MG63 (cell line): ENCODE results near the gene WIPF1. TPM values are rescaled to one million over a fixed set of nuclear protein-coding genes. Genes with fewer than 3 reads are reported as not detected.
"Not testable (repeated sequence)": the region's sequence is repeated elsewhere in the genome, so short reads cannot be mapped to it uniquely, and the experiment has no call there.

ENCODE experiments used
- DNase-seq: peaks from one replicate; pipeline ENCODE4 v3.0.0-alpha.2; 2020
- H3K27me3 ChIP-seq: fragments of 250-450 bp; sonication (Bioruptor Pico); 2 replicates; pipeline ENCODE4 v1.5.1; 2020; ENCODE audit warnings: mild to moderate bottlenecking, moderate library complexity
- H3K36me3 ChIP-seq: fragments of 250-450 bp; sonication (Bioruptor Pico); 2 replicates; pipeline ENCODE4 v1.5.1; 2020; ENCODE audit warnings: mild to moderate bottlenecking, moderate library complexity
- H3K4me3 ChIP-seq: fragments of 250-450 bp; sonication (Bioruptor Pico); 2 replicates; pipeline ENCODE4 v1.5.1; 2020; ENCODE audit warnings: mild to moderate bottlenecking, moderate library complexity
- H3K9me3 ChIP-seq: fragments of 250-450 bp; sonication (Bioruptor Pico); 2 replicates; pipeline ENCODE4 v1.5.1; 2020; ENCODE audit warnings: mild to moderate bottlenecking, moderate library complexity
- total RNA-seq: library from RNA; depleted of rRNA; stranded (reverse); fragments of >200 nt; shearing (Covaris generic); gene quantifications from 2 replicates; pipeline ENCODE4 v1.2.3, GENCODE V29; 2014; ENCODE audit warnings: low replicate concordance

The WIPF1 gene
- total RNA-seq, 1 experiment from 2014 or later = 4.3 TPM

DNA sequence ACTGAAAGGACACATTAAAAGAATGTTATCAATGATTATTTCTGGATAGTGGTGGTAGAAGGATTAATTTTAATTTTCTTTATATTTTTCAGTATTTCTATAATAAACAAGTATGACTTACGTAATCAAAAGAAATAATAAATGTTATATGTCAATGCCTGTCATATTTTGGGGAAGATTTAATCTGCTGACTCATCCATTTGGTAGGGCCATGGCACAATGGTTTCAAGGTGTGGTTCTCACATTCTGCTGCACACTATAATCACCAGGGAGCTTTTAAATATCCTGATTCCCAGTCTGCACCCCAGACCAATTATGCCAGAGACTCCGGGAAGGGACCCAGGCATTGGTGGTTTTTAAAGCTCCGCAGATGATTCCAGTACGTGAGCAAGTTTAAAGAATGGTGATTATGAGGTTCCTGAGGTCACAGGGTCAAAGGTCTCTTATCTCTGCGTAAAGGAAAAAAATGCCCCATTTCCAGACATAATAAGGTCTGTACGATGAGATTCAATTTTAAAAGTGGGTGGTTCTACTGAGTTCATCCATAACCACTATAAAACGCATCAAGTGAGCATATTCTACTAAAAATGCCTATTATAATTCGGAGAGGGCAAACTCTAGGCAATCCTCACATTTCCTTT is 27.2 kb downstream of the WIPF1 start:
- Histone ChIP-seq H3K27me3 (no peaks in the 10 kb centered on the region), H3K4me3 (no peak overlapping the region), H3K9me3 (no peaks in the 10 kb centered on the region), H3K36me3 (peaks cover 17% of the 10 kb centered on the region)
- DNase-seq = no peak

DNA sequence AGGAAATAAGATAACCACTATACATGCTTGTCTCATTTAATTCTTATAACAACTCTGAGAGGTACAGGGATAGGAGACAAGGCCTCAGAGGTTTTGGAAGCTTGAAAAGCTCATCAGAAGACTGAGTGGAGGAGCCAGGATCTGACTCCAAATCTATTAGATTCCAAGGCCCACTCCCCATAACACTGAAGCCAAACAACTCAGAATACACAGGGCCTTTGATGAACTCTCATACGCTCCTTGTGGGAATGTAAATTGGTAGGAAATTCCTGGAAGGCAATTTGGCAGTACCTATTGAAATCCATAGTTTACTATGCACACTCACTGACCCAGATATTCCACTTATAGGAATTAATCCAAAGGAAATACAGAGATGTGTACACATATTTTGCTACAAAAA is 27.9 kb downstream of the WIPF1 start:
- no peaks in the 10 kb centered on the region for H3K9me3 ChIP-seq
- peaks cover 19% of the 10 kb centered on the region for H3K36me3 ChIP-seq
- H3K4me3 ChIP-seq = no peak overlapping the region
- no peaks in the 10 kb centered on the region for H3K27me3 ChIP-seq
- no peak for DNase-seq

DNA sequence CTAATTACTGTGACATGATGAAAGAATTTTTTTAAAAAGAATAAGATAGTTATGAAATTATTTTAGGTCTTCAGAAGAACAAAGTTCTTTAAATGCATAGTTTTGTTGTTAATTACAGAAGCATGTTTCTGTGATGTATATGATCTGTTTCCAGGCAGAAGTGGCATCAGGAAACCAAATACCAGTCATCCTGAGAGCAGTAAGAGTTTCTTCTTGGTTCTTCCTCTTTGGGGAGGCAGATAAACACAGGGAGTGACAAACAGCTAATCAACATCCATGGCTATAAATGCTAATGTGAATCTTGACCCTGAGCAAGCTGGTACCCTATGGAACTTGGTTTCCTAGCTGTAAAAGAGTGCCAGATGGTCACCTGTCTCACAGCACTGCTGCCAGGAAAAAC is 29.2 kb downstream of the WIPF1 start:
- DNase-seq = no peak
- Histone ChIP-seq H3K27me3 (no peaks in the 10 kb centered on the region), H3K4me3 (no peak overlapping the region), H3K9me3 (no peaks in the 10 kb centered on the region), H3K36me3 (peaks cover 19% of the 10 kb centered on the region)

DNA sequence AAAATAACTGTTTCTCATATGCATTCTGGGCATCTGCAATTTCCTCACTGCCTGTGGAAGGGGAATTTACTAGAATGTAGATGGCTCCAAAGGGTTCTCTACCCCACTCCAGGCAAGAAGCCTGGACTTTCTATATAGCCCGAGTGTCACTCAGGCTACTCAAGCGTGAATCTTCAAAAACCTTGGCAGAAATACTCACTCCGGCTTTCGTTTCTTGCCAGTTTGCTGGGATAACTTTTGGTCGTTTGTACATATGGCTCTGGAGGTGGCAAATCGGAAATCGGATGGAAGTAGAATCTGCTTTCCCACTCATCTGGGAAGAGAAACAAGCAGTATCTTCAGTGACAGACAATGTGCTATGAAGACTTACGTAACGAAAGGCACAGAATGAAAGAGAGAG is 30.7 kb downstream of the WIPF1 start:
- peaks cover 21% of the 10 kb centered on the region for H3K36me3 ChIP-seq
- H3K9me3 ChIP-seq = no peaks in the 10 kb centered on the region
- no peak for DNase-seq
- H3K4me3 ChIP-seq = no peak overlapping the region
- H3K27me3 ChIP-seq = no peaks in the 10 kb centered on the region

DNA sequence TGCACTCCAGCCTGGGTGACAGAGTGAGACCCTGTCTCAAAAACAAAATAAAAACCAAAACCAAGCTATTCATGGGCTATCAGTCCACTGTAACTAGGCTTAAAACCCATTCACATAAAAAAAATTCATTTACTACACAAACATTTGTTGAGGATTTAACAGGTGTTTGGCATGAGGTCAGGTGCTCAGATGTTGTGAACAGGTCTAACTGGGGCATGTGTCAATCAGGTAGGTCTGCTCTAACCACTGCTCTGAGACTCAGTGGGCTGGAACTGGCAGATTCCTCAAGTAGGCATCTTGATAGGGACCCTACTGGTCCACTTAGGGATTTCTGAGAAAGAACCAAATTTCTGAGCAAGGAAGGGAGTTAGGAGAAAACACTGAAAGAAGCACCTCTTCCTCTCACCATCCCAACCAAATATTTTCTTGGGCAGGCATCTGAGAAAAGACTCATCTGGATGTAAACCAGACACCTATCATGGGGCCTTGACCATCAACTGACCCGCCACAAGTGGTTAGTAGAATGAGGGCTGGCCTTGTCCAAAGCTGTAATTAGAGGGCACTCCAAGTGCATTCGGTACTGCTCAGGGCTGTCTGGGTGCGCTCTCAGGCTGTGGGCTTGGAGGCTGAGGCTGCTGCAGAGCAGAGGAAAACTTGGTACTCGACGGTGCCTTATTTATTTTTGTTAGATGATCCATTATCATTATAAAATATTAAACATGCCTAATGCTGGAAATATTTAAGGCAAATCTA is 33.9 kb downstream of the WIPF1 start:
- H3K27me3 ChIP-seq = no peaks in the 10 kb centered on the region
- no peaks in the 10 kb centered on the region for H3K9me3 ChIP-seq
- H3K4me3 ChIP-seq = no peak overlapping the region
- H3K36me3 ChIP-seq = peaks cover 15% of the 10 kb centered on the region
- DNase-seq = no peak

DNA sequence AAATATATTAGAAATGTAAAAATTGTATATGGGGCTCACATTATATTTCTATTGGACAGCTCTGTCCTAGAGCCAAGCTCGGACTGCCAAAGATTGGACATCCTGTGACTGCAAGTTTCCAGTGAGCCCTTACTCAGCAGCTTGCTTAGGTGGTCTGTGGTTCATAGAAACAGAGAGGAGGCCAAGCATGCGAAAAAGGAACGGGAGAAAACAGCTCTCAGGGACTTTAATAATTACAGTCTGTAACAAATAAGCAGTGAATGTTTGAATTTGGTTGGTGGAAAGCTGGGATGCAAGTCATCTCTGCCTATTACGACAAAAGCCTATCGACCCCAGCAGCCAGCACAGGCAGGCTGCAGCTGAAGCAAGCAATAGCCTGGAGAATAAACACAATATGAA is 35.6 kb downstream of the WIPF1 start:
- Histone ChIP-seq H3K27me3 (no peaks in the 10 kb centered on the region), H3K36me3 (peaks cover 9% of the 10 kb centered on the region), H3K4me3 (no peak overlapping the region), H3K9me3 (no peaks in the 10 kb centered on the region)
- no peak for DNase-seq

DNA sequence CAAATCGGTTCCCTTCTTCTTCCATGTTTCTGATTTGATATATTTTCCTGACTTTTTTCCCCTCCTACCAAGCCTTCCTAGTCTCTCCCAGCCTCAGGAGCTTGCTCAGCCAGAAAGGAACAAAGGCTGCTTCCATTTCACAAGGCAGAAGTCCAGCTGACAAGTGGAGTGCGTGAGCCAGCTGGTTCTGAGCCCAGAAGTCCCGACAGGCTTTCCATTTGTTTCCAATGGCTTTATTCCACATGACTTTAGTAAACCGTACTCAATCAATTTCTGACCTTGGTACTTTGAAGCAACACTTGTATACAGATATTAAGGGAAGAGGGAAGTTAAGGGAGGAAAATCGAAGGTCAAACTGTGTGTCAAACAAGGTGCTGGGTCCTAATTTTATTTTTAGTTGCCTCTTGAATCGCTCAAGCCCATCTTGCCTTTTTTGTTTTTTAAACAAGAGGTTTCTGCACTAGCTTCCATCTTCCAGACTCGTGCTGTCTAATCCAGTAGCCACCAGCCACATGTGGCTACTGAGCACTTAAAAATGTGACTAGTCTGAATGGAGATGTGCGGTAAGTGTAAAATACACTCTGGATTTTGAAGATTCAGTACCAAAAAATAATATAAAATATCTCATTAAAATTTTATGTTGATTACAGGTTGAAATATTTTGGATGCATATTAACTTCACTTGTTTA is 36.2 kb downstream of the WIPF1 start:
- Histone ChIP-seq H3K9me3 (no peaks in the 10 kb centered on the region), H3K27me3 (no peaks in the 10 kb centered on the region), H3K4me3 (no peak overlapping the region), H3K36me3 (peaks cover 7% of the 10 kb centered on the region)
- peak; percentile 79 for DNase-seq

DNA sequence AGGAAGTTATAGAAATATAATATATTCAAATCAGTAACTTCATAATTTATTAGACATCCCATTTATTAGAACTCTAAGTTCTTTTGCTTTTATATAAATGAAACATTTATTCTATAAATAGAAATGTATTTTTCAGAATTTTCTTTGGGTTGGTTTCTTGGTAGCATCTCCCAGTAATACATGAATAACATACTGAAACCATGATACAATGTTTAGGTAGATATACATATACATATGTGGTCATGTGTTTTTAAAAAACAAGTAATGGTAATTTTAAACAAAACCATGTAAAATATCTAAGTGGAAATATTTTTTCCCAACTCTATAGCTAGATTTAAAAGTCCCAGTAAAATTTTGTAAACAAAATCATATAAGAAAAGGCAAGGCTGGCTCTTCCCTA is 36.9 kb downstream of the WIPF1 start:
- Histone ChIP-seq H3K36me3 (peaks cover 6% of the 10 kb centered on the region; the same call in 1 of the 2 replicates), H3K27me3 (no peaks in the 10 kb centered on the region), H3K9me3 (no peaks in the 10 kb centered on the region), H3K4me3 (no peak overlapping the region)
- DNase-seq = no peak

DNA sequence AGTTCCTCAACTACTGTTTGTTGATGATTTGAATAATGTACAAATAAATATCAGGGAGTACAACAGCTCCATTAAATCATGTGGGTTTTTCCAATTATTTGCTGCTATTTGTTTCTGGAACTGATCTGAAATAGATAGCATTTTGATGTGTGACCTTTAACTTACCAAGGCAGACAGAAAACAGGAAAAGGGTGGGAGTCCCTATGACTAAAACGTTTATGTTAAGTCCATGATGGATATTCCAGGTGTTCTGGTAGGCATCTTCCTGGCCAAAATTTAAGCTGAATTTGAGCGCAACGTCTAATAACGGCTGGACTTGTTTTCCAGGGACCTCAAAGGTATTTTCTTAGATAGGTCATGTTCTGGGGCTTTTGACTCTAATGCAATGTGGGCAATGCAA is 41.6 kb downstream of the WIPF1 start:
- Histone ChIP-seq H3K36me3 (no peaks in the 10 kb centered on the region), H3K27me3 (no peaks in the 10 kb centered on the region), H3K9me3 (no peaks in the 10 kb centered on the region), H3K4me3 (no peak overlapping the region)
- DNase-seq = no peak

DNA sequence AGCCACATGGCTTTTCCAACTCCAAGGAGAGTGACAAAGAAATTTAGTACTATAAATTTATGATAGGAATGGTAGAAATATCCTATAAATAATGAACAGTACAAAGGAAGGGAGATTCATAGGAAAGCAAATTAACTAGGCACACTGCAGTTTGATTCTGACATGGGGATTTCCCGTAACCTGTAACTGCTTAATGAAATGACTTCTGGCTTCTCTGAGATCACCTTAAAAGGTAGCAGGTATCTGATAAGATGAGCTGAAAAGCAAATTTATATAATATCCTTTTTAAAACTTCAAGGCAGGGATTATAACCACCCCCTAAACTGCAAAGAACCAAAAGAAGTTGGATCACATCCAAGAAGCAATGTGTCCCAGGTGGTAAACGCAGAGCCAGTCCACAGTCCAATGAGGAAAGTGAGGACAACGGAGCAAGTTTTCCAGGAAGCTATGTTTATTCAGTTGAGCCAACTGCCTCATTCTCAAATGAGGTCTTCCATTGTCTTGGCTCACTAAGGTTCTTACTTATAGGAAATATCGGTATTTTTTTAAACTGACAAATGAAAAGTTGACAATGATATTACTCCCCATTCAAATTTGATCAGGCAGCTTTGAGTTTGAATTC is 43.0 kb downstream of the WIPF1 start:
- Histone ChIP-seq H3K4me3 (no peak overlapping the region), H3K9me3 (no peaks in the 10 kb centered on the region), H3K27me3 (no peaks in the 10 kb centered on the region), H3K36me3 (no peaks in the 10 kb centered on the region)
- no peak for DNase-seq

DNA sequence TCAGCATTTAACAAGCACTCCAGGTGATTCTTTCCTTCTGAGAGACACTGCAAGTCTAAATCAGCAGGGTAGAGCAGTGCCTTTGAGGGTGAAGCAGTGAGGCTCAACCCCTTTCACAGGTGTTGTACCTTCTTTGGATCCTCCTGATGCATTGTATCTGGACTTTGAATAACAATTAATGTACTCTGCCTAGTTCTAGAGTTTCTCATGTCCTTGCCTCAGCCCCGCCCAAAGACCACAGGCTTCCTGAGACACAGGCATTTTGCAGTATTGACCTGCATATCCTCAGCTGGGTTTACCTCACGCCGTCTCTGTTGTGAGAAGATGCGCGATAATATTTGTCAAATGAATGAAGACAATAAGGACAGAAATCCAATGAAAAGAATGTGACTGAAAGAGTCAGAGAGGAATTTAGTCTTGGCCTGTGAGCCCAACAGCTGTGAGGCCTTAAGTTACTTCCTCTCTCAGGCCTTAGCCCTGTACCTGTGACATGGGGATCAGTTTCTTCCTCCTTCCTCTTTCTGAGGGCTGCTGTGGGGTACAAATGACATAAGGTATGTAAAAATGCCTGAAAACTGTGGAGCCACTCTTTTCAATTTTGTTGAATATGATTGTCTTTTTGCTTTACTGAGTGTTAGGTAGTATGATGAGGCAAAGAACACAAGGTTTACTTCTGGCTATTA is 43.7 kb downstream of the WIPF1 start:
- Histone ChIP-seq H3K4me3 (no peak overlapping the region), H3K27me3 (no peaks in the 10 kb centered on the region), H3K9me3 (no peaks in the 10 kb centered on the region), H3K36me3 (no peaks in the 10 kb centered on the region)
- DNase-seq = no peak

DNA sequence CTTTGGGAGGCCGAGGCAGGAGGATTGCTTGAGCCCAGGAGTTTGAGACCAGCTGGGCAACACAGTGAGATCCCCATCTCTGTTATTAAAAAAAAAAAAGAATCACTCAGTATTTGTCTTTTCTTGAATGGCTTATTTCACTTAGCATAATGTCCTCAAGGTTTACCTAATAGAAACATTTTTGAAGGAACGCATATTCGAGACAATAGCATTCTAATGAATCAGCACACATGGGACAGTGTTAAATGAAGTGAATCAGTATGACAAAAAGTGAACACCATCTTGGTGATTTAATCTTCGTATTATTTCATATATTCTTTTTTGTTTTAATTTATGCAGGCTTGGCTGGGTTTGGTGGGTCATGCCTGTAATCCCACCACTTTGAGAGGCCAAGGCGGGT is 44.7 kb downstream of the WIPF1 start:
- H3K36me3 ChIP-seq = no peaks in the 10 kb centered on the region
- H3K4me3 ChIP-seq = no peak overlapping the region
- no peak for DNase-seq
- H3K9me3 ChIP-seq = no peaks in the 10 kb centered on the region
- H3K27me3 ChIP-seq = no peaks in the 10 kb centered on the region

DNA sequence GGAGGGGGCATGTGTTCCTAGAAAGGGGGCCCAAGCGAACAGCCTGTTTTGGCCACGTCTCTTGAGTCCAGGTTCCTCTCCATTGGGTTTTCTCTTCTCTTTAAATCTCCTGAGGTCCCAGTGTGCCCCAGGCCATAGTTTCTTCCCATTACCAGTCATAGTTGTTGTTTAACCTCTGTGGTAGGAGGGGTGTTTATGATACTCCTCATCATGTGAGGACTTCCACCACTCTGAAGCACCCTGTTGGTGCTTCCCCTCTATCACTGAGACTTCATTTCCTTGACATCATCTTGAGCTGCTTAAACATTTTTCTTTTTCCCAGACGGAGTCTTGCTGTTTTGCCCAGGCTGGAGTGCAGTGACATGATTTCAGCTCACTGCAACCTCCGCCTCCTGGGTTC is 45.9 kb downstream of the WIPF1 start:
- Histone ChIP-seq H3K9me3 (no peaks in the 10 kb centered on the region), H3K36me3 (no peaks in the 10 kb centered on the region), H3K4me3 (no peak overlapping the region), H3K27me3 (no peaks in the 10 kb centered on the region)
- no peak for DNase-seq

DNA sequence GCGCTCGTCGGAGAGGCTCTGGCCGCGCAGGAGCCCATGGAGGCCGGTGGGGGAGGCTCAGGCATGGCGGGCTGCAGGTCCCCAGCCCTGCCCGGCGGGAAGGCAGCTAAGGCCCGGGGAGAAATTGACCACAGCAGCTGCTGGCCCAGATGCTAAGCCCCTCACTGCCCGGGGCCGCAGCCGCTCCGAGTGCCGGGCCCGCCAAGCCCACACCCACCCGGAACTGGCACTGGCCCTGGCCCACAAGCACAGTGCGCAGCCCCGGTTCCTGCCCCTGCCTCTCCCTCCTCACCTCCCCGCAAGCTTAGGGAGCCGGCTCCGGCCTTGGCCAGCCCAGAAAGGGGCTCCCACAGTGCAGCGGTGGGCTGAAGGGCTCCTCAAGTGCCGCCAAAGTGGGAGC is 49.0 kb downstream of the WIPF1 start:
- not testable (repeated sequence) for H3K4me3 ChIP-seq, DNase-seq, H3K36me3 ChIP-seq, H3K27me3 ChIP-seq, H3K9me3 ChIP-seq

DNA sequence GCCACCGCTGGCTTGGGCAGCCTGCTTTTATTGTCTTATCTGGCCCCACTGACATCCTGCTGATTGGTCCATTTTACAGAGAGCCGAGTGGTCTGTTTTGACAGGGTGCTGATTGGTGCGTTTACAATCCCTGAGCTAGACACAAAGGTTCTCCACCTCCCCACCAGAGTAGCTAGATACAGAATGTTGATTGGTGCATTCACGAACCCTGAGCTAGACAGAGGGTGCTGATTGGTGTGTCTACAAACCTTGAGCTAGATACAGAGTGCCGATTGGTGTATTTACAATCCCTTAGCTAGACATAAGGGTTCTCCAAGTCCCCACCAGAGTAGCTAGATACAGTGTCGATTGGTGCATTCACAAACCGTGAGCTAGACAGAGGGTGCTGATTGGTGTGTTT is 49.6 kb downstream of the WIPF1 start:
- not testable (repeated sequence) for H3K4me3 ChIP-seq, DNase-seq, H3K9me3 ChIP-seq, H3K36me3 ChIP-seq, H3K27me3 ChIP-seq

DNA sequence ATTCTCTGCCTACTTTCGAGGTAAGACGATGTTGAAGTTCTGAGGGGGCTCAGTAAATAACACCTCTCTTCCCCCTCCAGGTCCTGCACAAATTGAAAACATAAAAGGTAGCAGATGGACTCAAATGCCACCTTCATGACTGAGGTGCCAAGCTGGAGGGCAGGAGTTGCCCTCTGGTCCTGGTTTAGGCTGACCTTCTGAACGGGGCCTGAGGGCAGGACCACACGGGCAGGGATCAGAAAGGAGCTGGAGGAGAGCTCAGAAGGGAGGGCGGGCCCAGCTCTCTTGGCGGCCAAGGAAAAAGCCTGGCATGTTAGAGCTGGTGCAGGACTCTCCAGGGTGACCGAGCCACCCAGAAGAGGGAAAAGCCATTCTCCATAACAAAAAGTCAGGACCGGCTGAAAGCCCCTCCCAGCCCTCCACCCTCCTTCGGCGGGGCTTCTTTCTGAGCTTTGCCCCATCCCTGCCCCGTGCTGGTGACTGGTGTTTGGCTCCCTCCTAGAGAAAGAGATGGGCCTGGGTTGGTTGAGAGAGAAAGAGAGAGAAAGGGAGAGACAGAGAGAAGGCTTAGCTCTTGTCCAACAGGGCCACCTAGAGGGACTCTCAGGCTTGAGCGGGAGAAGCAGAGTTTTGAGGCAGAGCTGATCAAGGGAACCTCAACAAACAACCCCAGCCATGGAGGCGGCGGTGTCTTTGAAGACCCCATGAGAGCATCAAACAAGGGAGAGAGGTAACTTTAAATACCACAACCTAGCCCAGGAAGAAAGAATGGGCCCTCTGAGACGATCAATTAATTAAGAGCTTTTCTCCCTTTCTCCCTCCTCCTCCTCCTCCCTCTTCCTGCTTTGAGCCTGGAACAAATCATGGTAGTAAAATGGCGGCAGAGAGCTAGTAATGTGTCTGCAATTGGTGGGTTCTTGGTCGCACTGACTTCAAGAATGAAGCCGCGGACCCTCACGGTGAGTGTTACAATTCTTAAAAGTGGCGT is 50.8 kb downstream of the WIPF1 start:
- DNase-seq = peak; percentile 54
- no peaks in the 10 kb centered on the region for H3K36me3 ChIP-seq
- H3K27me3 ChIP-seq = 0 out of 2 replicates have a peak, but pooled peaks cover 3% of the 10 kb centered on the region
- H3K9me3 ChIP-seq = no peaks in the 10 kb centered on the region
- H3K4me3 ChIP-seq = peak overlapping the region; percentile 47
